ENCODE results near the gene SLC13A5.

Gene SLC13A5

GRCh38 chr17:6684460-6684783, 28.7 kb downstream of the SLC13A5 start:
- H3K9ac ChIP-seq (ENCODE audit: low read depth, low read length) = no peak overlapping the region
- H3K9me3 ChIP-seq (ENCODE audit: control insufficient read depth, insufficient read depth, low read length) = no peaks in the 10 kb centered on the region
- no peaks in the 10 kb centered on the region for H3K36me3 ChIP-seq (ENCODE audit: insufficient read depth, low read length)
- no peaks in the 10 kb centered on the region for H3K4me1 ChIP-seq (ENCODE audit: insufficient read depth, low read length)

- no peaks in the 10 kb centered on the region for H3K4me1 ChIP-seq (ENCODE audit: insufficient read depth, low read length)
- H3K9me3 ChIP-seq (ENCODE audit: control insufficient read depth, insufficient read depth, low read length) = no peaks in the 10 kb centered on the region
- H3K9ac ChIP-seq (ENCODE audit: low read depth, low read length) = no peak overlapping the region
- no peaks in the 10 kb centered on the region for H3K36me3 ChIP-seq (ENCODE audit: insufficient read depth, low read length)
Measured at GRCh38 chr17:6683730-6684459, 29.3 kb downstream of the SLC13A5 start.

GRCh38 chr17:6683081-6683684, 30.0 kb downstream of the SLC13A5 start:
- no peaks in the 10 kb centered on the region for H3K36me3 ChIP-seq (ENCODE audit: insufficient read depth, low read length)
- no peak overlapping the region for H3K9ac ChIP-seq (ENCODE audit: low read depth, low read length)
- no peaks in the 10 kb centered on the region for H3K9me3 ChIP-seq (ENCODE audit: control insufficient read depth, insufficient read depth, low read length)
- no peaks in the 10 kb centered on the region for H3K4me1 ChIP-seq (ENCODE audit: insufficient read depth, low read length)

DNA sequence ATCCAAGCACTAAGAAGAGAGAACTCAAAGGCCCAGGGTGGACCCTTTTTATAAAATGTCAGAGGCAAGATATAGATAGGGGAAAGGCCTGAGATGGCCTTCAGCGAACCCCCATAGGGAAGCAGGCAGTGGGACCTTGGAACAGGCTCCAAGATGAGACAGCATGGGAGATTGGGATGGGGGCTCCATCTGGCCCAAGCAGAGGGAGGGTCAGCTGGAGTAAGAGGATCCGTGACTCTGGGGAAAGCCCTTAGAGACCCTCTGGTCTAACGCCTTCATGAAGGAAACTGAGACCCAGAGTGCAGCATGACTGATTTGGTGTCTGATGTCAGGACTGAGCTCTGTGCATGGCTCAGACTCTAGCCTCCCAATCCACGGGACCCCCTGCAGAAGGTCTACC, 30.8 kb downstream of the SLC13A5 start:
- no peaks in the 10 kb centered on the region for H3K9me3 ChIP-seq (ENCODE audit: control insufficient read depth, insufficient read depth, low read length)
- no peak overlapping the region for H3K9ac ChIP-seq (ENCODE audit: low read depth, low read length)
- H3K36me3 ChIP-seq (ENCODE audit: insufficient read depth, low read length) = no peaks in the 10 kb centered on the region
- no peaks in the 10 kb centered on the region for H3K4me1 ChIP-seq (ENCODE audit: insufficient read depth, low read length)

GRCh38 chr17:6681671-6682070, 31.5 kb downstream of the SLC13A5 start:
- Histone ChIP-seq H3K9ac (ENCODE audit: low read depth, low read length) (no peak overlapping the region), H3K4me1 (ENCODE audit: insufficient read depth, low read length) (no peaks in the 10 kb centered on the region), H3K9me3 (ENCODE audit: control insufficient read depth, insufficient read depth, low read length) (no peaks in the 10 kb centered on the region), H3K36me3 (ENCODE audit: insufficient read depth, low read length) (no peaks in the 10 kb centered on the region)

DNA sequence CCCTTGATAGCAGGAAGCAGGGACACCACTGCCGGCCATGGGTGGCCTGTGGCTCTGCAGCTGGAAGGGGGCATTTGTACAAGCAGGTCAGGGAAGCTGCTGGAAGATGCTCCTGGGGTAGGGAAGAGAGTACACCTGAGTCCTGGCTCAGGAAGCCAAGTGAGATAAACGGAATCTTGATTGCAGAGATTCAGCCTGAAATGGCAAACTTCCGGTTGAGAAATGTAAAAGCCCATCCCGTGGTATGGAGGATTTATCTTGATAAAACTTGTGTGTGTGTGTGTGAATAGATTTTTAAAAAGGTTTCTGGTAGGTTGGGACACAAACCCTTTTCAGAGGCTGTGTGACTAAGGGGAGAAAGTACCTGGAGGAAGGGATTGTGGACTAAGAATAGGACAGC, 32.0 kb downstream of the SLC13A5 start:
- Histone ChIP-seq H3K36me3 (ENCODE audit: insufficient read depth, low read length) (no peaks in the 10 kb centered on the region), H3K9me3 (ENCODE audit: control insufficient read depth, insufficient read depth, low read length) (no peaks in the 10 kb centered on the region), H3K4me1 (ENCODE audit: insufficient read depth, low read length) (peaks cover 2% of the 10 kb centered on the region), H3K9ac (ENCODE audit: low read depth, low read length) (no peak overlapping the region)

DNA sequence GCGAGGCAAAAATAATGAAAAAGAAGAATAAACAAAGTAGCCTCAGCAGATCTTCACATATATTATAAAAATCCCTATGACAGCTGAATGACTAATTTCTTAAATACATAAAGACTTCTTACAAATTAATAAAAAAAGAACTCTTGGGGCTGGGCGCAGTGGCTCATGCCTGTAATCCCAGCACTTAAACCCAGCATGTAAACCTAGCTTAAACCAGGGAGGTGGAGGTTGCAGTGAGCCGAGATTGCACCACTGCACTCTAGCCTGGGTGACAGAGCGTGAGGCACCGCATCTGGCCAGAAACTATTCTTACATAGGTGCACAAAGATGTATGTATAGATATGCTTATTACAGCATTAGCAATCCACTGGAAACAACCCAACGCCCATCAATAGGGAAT, 33.9 kb downstream of the SLC13A5 start:
- H3K4me1 ChIP-seq (ENCODE audit: insufficient read depth, low read length) = peaks cover 5% of the 10 kb centered on the region

DNA sequence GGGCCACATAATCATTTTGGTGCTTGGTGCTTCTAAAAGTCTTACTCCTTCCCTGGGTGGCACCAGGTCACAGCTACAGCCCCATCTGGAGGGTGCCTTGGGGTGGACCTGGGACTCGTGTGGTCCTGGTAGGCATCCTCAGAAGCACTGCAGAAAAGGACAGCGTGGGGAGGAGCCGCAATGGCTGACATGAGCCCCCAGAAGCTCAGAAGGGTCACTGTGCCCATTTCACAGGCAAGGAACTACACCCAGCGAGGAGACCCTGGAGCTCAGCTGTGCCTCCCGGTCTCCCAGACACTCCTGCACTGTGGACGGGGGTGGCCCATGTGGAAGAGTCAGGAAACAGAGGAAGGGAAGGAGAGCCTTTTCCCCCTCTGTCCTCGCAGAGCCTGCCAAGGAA, 35.2 kb downstream of the SLC13A5 start:
- Histone ChIP-seq H3K4me1 (ENCODE audit: insufficient read depth, low read length) (peaks cover 5% of the 10 kb centered on the region), H3K36me3 (ENCODE audit: insufficient read depth, low read length) (no peaks in the 10 kb centered on the region), H3K9ac (ENCODE audit: low read depth, low read length) (no peak overlapping the region), H3K9me3 (ENCODE audit: control insufficient read depth, insufficient read depth, low read length) (no peaks in the 10 kb centered on the region)

More for the DNA sequence above, 33.9 kb downstream of the SLC13A5 start:
- Histone ChIP-seq H3K36me3 (ENCODE audit: insufficient read depth, low read length) (no peaks in the 10 kb centered on the region), H3K9me3 (ENCODE audit: control insufficient read depth, insufficient read depth, low read length) (no peaks in the 10 kb centered on the region), H3K9ac (ENCODE audit: low read depth, low read length) (no peak overlapping the region)

DNA sequence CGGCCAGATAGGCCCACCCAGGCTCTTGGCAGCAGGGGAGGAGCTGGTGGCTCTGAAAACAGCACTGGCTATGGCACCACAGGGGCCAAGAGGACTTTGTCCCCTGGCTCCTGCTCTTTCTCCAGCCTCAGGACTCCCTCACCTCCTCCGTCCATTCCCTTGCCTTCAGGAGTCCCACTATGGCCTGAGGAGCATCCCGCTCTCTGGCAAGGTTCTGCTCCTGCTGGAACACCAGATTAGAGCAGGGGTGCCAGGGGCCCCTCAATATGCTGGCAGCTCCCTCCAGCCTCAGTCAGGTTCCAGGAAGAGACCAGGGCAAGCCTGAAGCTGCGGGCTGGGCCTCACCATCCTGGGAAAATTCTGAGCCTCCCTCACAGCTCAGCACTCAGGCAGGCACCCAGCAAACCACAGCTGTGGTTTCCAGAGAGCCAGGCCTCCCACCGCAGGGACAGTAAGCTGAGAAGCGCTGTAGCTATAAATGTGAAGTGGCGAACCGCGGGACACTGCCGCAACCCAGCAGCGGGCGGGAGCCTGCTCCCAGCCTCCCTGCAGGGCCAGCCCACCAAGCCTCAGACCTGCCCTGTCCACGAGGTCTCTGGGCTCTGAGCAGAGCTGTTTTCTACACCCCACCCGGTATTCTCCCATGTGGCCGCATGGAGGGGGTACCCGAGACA, 35.9 kb downstream of the SLC13A5 start:
- Histone ChIP-seq H3K9ac (ENCODE audit: low read depth, low read length) (no peak overlapping the region), H3K4me1 (ENCODE audit: insufficient read depth, low read length) (peaks cover 5% of the 10 kb centered on the region), H3K9me3 (ENCODE audit: control insufficient read depth, insufficient read depth, low read length) (no peaks in the 10 kb centered on the region), H3K36me3 (ENCODE audit: insufficient read depth, low read length) (no peaks in the 10 kb centered on the region)

DNA sequence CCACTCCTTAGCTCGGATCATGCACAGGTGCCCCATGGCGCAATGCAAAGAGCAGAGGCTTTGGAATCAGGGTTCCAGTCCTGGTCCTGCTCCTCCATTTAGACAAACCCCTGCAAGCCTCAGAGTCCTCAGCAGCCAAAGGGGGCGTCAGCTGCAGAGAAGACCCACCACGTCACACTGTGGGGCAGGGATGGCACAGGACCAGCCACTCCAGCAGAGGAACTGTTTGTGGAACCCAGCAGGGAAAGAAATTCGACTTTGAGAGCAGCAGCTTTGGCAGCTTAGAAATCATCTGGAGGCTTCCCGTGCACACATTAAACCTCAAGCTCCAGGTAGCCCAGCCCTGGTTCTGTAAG, 36.4 kb downstream of the SLC13A5 start:
- Histone ChIP-seq H3K9ac (ENCODE audit: low read depth, low read length) (no peak overlapping the region), H3K4me1 (ENCODE audit: insufficient read depth, low read length) (peaks cover 5% of the 10 kb centered on the region), H3K36me3 (ENCODE audit: insufficient read depth, low read length) (no peaks in the 10 kb centered on the region), H3K9me3 (ENCODE audit: control insufficient read depth, insufficient read depth, low read length) (no peaks in the 10 kb centered on the region)

DNA sequence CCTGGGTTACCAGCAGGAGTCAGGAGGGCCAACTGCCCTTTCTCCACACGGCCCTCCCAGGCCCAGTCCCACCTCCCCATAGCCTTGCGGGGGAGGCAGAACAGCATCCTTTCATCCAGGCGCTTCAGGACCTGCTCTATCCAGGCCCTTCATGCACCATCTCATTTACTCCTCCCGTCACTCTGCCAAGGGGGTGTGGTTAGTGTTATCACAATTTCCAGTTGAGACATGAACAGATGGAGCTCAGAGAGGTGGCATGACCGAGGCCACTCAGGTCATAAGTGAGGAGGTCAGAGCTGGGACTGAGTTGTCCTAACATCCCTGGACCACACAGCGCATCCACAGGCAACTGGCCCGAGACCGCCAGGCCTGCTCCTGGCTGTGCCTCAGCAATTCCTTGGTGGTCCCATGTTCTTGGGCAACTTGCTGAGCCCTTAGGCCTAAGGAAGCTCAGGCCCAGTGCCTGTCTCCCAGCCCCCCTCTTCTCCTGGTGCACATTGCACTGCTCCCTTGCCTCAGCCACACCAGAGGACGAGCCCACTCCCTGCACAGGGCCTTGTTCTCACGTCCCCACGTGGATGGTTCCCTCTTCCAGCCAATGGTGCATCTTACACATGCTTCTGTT, 37.9 kb downstream of the SLC13A5 start:
- no peak overlapping the region for H3K9ac ChIP-seq (ENCODE audit: low read depth, low read length)
- H3K4me1 ChIP-seq (ENCODE audit: insufficient read depth, low read length) = peaks cover 5% of the 10 kb centered on the region
- H3K9me3 ChIP-seq (ENCODE audit: control insufficient read depth, insufficient read depth, low read length) = no peaks in the 10 kb centered on the region
- no peaks in the 10 kb centered on the region for H3K36me3 ChIP-seq (ENCODE audit: insufficient read depth, low read length)

- peaks cover 5% of the 10 kb centered on the region for H3K4me1 ChIP-seq (ENCODE audit: insufficient read depth, low read length)
- H3K36me3 ChIP-seq (ENCODE audit: insufficient read depth, low read length) = no peaks in the 10 kb centered on the region
- no peak overlapping the region for H3K9ac ChIP-seq (ENCODE audit: low read depth, low read length)
- no peaks in the 10 kb centered on the region for H3K9me3 ChIP-seq (ENCODE audit: control insufficient read depth, insufficient read depth, low read length)
Measured at GRCh38 chr17:6674586-6674985, 38.6 kb downstream of the SLC13A5 start.

GRCh38 chr17:6671431-6671830, 41.7 kb downstream of the SLC13A5 start:
- H3K36me3 ChIP-seq (ENCODE audit: insufficient read depth, low read length) = no peaks in the 10 kb centered on the region
- no peak overlapping the region for H3K9ac ChIP-seq (ENCODE audit: low read depth, low read length)
- no peaks in the 10 kb centered on the region for H3K9me3 ChIP-seq (ENCODE audit: control insufficient read depth, insufficient read depth, low read length)
- peaks cover 5% of the 10 kb centered on the region for H3K4me1 ChIP-seq (ENCODE audit: insufficient read depth, low read length)

GRCh38 chr17:6670999-6671398, 42.2 kb downstream of the SLC13A5 start:
- Histone ChIP-seq H3K9ac (ENCODE audit: low read depth, low read length) (no peak overlapping the region), H3K4me1 (ENCODE audit: insufficient read depth, low read length) (peaks cover 2% of the 10 kb centered on the region), H3K9me3 (ENCODE audit: control insufficient read depth, insufficient read depth, low read length) (no peaks in the 10 kb centered on the region), H3K36me3 (ENCODE audit: insufficient read depth, low read length) (no peaks in the 10 kb centered on the region)

DNA sequence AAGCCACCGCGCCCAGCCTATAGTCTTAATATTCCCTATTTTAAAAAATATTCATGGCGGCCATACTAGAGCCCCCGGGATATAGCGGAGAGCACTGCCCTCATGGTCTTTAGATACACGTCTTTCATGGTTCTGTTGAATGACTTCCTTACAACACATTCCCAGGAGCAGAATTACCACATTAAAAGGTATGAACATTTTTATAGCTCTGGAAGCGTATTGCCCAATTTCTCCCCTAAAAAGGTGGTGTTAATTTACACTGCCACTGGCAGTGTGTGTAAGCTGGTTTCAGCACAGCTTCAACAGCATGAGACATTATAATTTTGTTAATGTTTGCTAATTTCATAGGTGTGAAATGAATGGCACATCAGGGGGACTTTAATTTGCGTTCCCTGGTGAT, 42.6 kb downstream of the SLC13A5 start:
- H3K9ac ChIP-seq (ENCODE audit: low read depth, low read length) = no peak overlapping the region
- no peaks in the 10 kb centered on the region for H3K4me1 ChIP-seq (ENCODE audit: insufficient read depth, low read length)

More for the DNA sequence above, 42.6 kb downstream of the SLC13A5 start:
- Histone ChIP-seq H3K9me3 (ENCODE audit: control insufficient read depth, insufficient read depth, low read length) (no peaks in the 10 kb centered on the region), H3K36me3 (ENCODE audit: insufficient read depth, low read length) (no peaks in the 10 kb centered on the region)

Measured in ES-I3 (cell line).